Measurements from ENCODE around the gene ENTPD8.
A peak's percentile ranks its signal among the peaks of the same experiment; 100 is the strongest.

ENTPD8 gene

GRCh38 chr9:137426018-137426681 lies 15.0 kb downstream of the ENTPD8 start:
- peaks cover 36% of the 10 kb centered on the region for H3K4me1 ChIP-seq (ENCODE audit: low read length)
- peaks cover 15% of the 10 kb centered on the region for H3K79me2 ChIP-seq (ENCODE audit: low read length)
- no peaks in the 10 kb centered on the region for H3K36me3 ChIP-seq (replicated peaks; ENCODE audit: low read depth, low read length)
- no peak overlapping the region for H3K4me3 ChIP-seq (ENCODE audit: low read length)
- H3K27ac ChIP-seq (ENCODE audit: low read length): no peak overlapping the region
- TF ChIP-seq CTCF (IDR thresholded peaks at IDR 0.05; ENCODE audit: low read depth, low read length) (no peak), EZH2phosphoT487 (IDR thresholded peaks at IDR 0.05; ENCODE audit: low read depth) (no peak)
- H3K9me3 ChIP-seq (ENCODE audit: insufficient read depth, low read length): no peaks in the 10 kb centered on the region
- H3K9ac ChIP-seq (ENCODE audit: low read length): no peak overlapping the region
- no peak overlapping the region for H2AFZ ChIP-seq (ENCODE audit: low read depth, low read length)
- H3K4me2 ChIP-seq (ENCODE audit: low read length): no peak overlapping the region
- H4K20me1 ChIP-seq (ENCODE audit: insufficient read depth, low read length): no peaks in the 10 kb centered on the region
- peaks cover 8% of the 10 kb centered on the region for H3K27me3 ChIP-seq (ENCODE audit: low read depth, low read length)

GRCh38 chr9:137423514-137424291 lies 17.5 kb downstream of the ENTPD8 start:
- no peak overlapping the region for H3K27ac ChIP-seq (ENCODE audit: low read length)
- H3K4me3 ChIP-seq (ENCODE audit: low read length): peak overlapping the region; percentile 80
- peak overlapping the region; percentile 66; the same call in 1 of the 2 replicates for H2AFZ ChIP-seq (ENCODE audit: low read depth, low read length)
- H3K36me3 ChIP-seq (replicated peaks; ENCODE audit: low read depth, low read length): no peaks in the 10 kb centered on the region
- no peaks in the 10 kb centered on the region for H4K20me1 ChIP-seq (ENCODE audit: insufficient read depth, low read length)
- TF ChIP-seq CTCF (IDR thresholded peaks at IDR 0.05; ENCODE audit: low read depth, low read length) (no peak), EZH2phosphoT487 (IDR thresholded peaks at IDR 0.05; ENCODE audit: low read depth) (no peak)
- H3K27me3 ChIP-seq (ENCODE audit: low read depth, low read length): no peaks in the 10 kb centered on the region
- H3K9me3 ChIP-seq (ENCODE audit: insufficient read depth, low read length): no peaks in the 10 kb centered on the region
- peak overlapping the region; percentile 73 for H3K4me2 ChIP-seq (ENCODE audit: low read length)
- H3K9ac ChIP-seq (ENCODE audit: low read length): peak overlapping the region; percentile 62
- H3K79me2 ChIP-seq (ENCODE audit: low read length): peaks cover 15% of the 10 kb centered on the region
- H3K4me1 ChIP-seq (ENCODE audit: low read length): peaks cover 19% of the 10 kb centered on the region

- Histone ChIP-seq H2AFZ (ENCODE audit: low read depth, low read length) (peak within 1 kb of the TSS; percentile 66), H3K36me3 (replicated peaks; ENCODE audit: low read depth, low read length) (no peaks in the 10 kb centered on the region), H3K79me2 (ENCODE audit: low read length) (peaks cover 15% of the 10 kb centered on the region), H4K20me1 (ENCODE audit: insufficient read depth, low read length) (no peaks in the 10 kb centered on the region), H3K4me1 (ENCODE audit: low read length) (peaks cover 19% of the 10 kb centered on the region), H3K27ac (ENCODE audit: low read length) (no peak within 1 kb of the TSS), H3K9ac (ENCODE audit: low read length) (peak within 1 kb of the TSS; percentile 73), H3K27me3 (ENCODE audit: low read depth, low read length) (no peaks in the 10 kb centered on the region), H3K4me3 (ENCODE audit: low read length) (peak within 1 kb of the TSS; percentile 88), H3K4me2 (ENCODE audit: low read length) (peak within 1 kb of the TSS; percentile 75), H3K9me3 (ENCODE audit: insufficient read depth, low read length) (no peaks in the 10 kb centered on the region)
- TF ChIP-seq EZH2phosphoT487 (IDR thresholded peaks at IDR 0.05; ENCODE audit: low read depth) (no peak), CTCF (IDR thresholded peaks at IDR 0.05; ENCODE audit: low read depth, low read length) (peak; percentile 54)
Observed at GRCh38 chr9:137422604-137423513, 18.3 kb downstream of the ENTPD8 start, which contains the start of the genes EXD3 and NOXA1. Gene EXD3 (minus strand): TSS chr9:137423162. CDS start chr9:137395357, 27,805 bp downstream. Gene NOXA1 (plus strand): TSS chr9:137423393. CDS start chr9:137423530, 137 bp downstream.
